Subcutaneous abdominal adipose tissue (tissue), 5 donors: ENCODE results near the gene LMOD1.
A peak's percentile ranks its signal among the peaks of the same experiment; 100 is the strongest.

Experiments
- H3K27ac ChIP-seq: one replicate; pipeline ENCODE4 v1.7.0; 2013; ENCODE audit warnings: low read depth, mild to moderate bottlenecking, inconsistent platforms, low read length, moderate library complexity
- H3K27me3 ChIP-seq, 5 donors: one replicate each; pipeline ENCODE4 v1.7.0; 2013; ENCODE audit warnings: low read length in 5 of 5, inconsistent platforms in 1 of 5; ENCODE audit not compliant: control insufficient read depth in 5 of 5, insufficient read depth in 4 of 5
- H3K36me3 ChIP-seq, 5 donors: one replicate each; pipeline ENCODE4 v1.7.0; 2013; ENCODE audit warnings: low read length in 5 of 5; ENCODE audit not compliant: control insufficient read depth in 5 of 5, insufficient read depth in 5 of 5
- H3K4me1 ChIP-seq, 5 donors: one replicate each; pipeline ENCODE4 v1.7.0; 2013; ENCODE audit warnings: low read length in 5 of 5, mild to moderate bottlenecking in 3 of 5, moderate library complexity in 1 of 5; ENCODE audit not compliant: control insufficient read depth in 5 of 5, insufficient read depth in 5 of 5
- H3K4me3 ChIP-seq, 5 donors: one replicate each; pipeline ENCODE4 v1.7.0; 2013; ENCODE audit warnings: low read length in 5 of 5, low read depth in 1 of 5
- H3K9ac ChIP-seq, 5 donors: one replicate each; pipeline ENCODE4 v1.7.0; 2013; ENCODE audit warnings: low read length in 5 of 5, mild to moderate bottlenecking in 4 of 5, moderate library complexity in 3 of 5
- H3K9me3 ChIP-seq, 5 donors: one replicate each; pipeline ENCODE4 v1.7.0; 2013; ENCODE audit warnings: low read length in 5 of 5; ENCODE audit not compliant: control insufficient read depth in 5 of 5
- donor health status: healthy.
- donor health status: healthy.
- donor health status: healthy.
- donor health status: healthy.
- donor health status: healthy.

The LMOD1 gene

GRCh38 chr1:201946224-201946908 is at the start of gene LMOD1:
Gene LMOD1 (minus strand): TSS chr1:201946548. CDS start chr1:201946340, 208 bp downstream.
- H3K4me3 ChIP-seq = peak within 1 kb of the TSS; percentile 70 to 81 (median 80)
- H3K27ac ChIP-seq = peak within 1 kb of the TSS; percentile 76
- H3K27me3 ChIP-seq = peaks cover 0 to 18% (median 9%) of the 10 kb centered on the region in 5 donors
- no peaks in the 10 kb centered on the region for H3K36me3 ChIP-seq
- H3K4me1 ChIP-seq = peaks cover 3 to 61% (median 54%) of the 10 kb centered on the region in 5 donors
- H3K9me3 ChIP-seq = no peaks in the 10 kb centered on the region
- peak within 1 kb of the TSS; percentile 19 to 69 (median 59) for H3K9ac ChIP-seq

GRCh38 chr1:201990427-201990826 is 44.1 kb upstream of the LMOD1 start:
- Histone ChIP-seq H3K27ac (no peak overlapping the region), H3K9me3 (no peaks in the 10 kb centered on the region), H3K4me3 (no peak overlapping the region), H3K4me1 (no peaks in the 10 kb centered on the region), H3K36me3 (peaks cover 15 to 66% (median 58%) of the 10 kb centered on the region in 5 donors), H3K27me3 (no peaks in the 10 kb centered on the region), H3K9ac (no peak overlapping the region)

- no peaks in the 10 kb centered on the region for H3K9me3 ChIP-seq
- H3K9ac ChIP-seq = no peak overlapping the region
- no peaks in the 10 kb centered on the region for H3K4me1 ChIP-seq
- no peaks in the 10 kb centered on the region for H3K27me3 ChIP-seq
- H3K4me3 ChIP-seq = no peak overlapping the region
- H3K27ac ChIP-seq = no peak overlapping the region
- H3K36me3 ChIP-seq = peaks cover 15 to 58% (median 52%) of the 10 kb centered on the region in 5 donors
These were observed 43.2 kb upstream of the LMOD1 start for GRCh38 chr1:201989354-201990128.

- H3K27ac ChIP-seq = no peak overlapping the region
- no peak overlapping the region for H3K9ac ChIP-seq
- peaks cover 0 to 7% (median 2%) of the 10 kb centered on the region in 5 donors for H3K4me1 ChIP-seq
- H3K27me3 ChIP-seq = no peaks in the 10 kb centered on the region
- H3K36me3 ChIP-seq = peaks cover 15 to 48% (median 43%) of the 10 kb centered on the region in 5 donors
- no peaks in the 10 kb centered on the region for H3K9me3 ChIP-seq
- H3K4me3 ChIP-seq = no peak overlapping the region
These were observed 42.3 kb upstream of the LMOD1 start for GRCh38 chr1:201988601-201989000.

GRCh38 chr1:201985355-201985754 is 39.0 kb upstream of the LMOD1 start:
- H3K9me3 ChIP-seq = no peaks in the 10 kb centered on the region
- peaks cover 5 to 24% (median 13%) of the 10 kb centered on the region in 5 donors for H3K4me1 ChIP-seq
- H3K4me3 ChIP-seq = no peak overlapping the region
- H3K36me3 ChIP-seq = peaks cover 6 to 20% (median 17%) of the 10 kb centered on the region in 5 donors
- H3K27me3 ChIP-seq = no peaks in the 10 kb centered on the region
- no peak overlapping the region for H3K27ac ChIP-seq
- no peak overlapping the region for H3K9ac ChIP-seq

GRCh38 chr1:201984446-201984845 is 38.1 kb upstream of the LMOD1 start:
- Histone ChIP-seq H3K27me3 (no peaks in the 10 kb centered on the region), H3K4me3 (no peak overlapping the region), H3K9me3 (no peaks in the 10 kb centered on the region), H3K27ac (no peak overlapping the region), H3K36me3 (peaks cover 4 to 11% (median 8%) of the 10 kb centered on the region in 5 donors), H3K9ac (no peak overlapping the region), H3K4me1 (peaks cover 5 to 24% (median 13%) of the 10 kb centered on the region in 5 donors)

GRCh38 chr1:201983380-201983805 is 37.0 kb upstream of the LMOD1 start:
- Histone ChIP-seq H3K36me3 (peaks cover 0 to under 1% (median 0%) of the 10 kb centered on the region in 5 donors), H3K4me3 (peak overlapping the region; percentile 84 to 94 (median 90)), H3K9me3 (no peaks in the 10 kb centered on the region), H3K27me3 (no peaks in the 10 kb centered on the region), H3K4me1 (peaks cover 5 to 24% (median 13%) of the 10 kb centered on the region in 5 donors), H3K27ac (peak overlapping the region; percentile 78), H3K9ac (peak overlapping the region in 4 of 5 donors; percentile 75 to 93 (median 82))

- H3K27me3 ChIP-seq = no peaks in the 10 kb centered on the region
- peak within 1 kb of the TSS; percentile 84 to 94 (median 90) for H3K4me3 ChIP-seq
- no peaks in the 10 kb centered on the region for H3K9me3 ChIP-seq
- peak within 1 kb of the TSS in 4 of 5 donors; percentile 75 to 93 (median 82) for H3K9ac ChIP-seq
- peaks cover 5 to 24% (median 13%) of the 10 kb centered on the region in 5 donors for H3K4me1 ChIP-seq
- peak within 1 kb of the TSS; percentile 78 for H3K27ac ChIP-seq
- no peaks in the 10 kb centered on the region for H3K36me3 ChIP-seq
These were observed 36.5 kb upstream of the LMOD1 start, which contains the start of gene RNPEP for GRCh38 chr1:201982623-201983379. Gene RNPEP (plus strand): TSS chr1:201982648. CDS start chr1:201982667, 19 bp downstream.

- peak overlapping the region in 2 of 5 donors; percentile 64 to 75 for H3K9ac ChIP-seq
- no peaks in the 10 kb centered on the region for H3K9me3 ChIP-seq
- peaks cover 5 to 24% (median 13%) of the 10 kb centered on the region in 5 donors for H3K4me1 ChIP-seq
- H3K27ac ChIP-seq = peak overlapping the region; percentile 78
- no peaks in the 10 kb centered on the region for H3K36me3 ChIP-seq
- peak overlapping the region; percentile 79 to 94 (median 88) for H3K4me3 ChIP-seq
- H3K27me3 ChIP-seq = no peaks in the 10 kb centered on the region
These were observed 35.8 kb upstream of the LMOD1 start for GRCh38 chr1:201982082-201982622.
